Trophoblast cell (in vitro differentiated cells and primary cell): ENCODE data around the gene GBF1.

ENCODE experiments used
- DNase-seq, 2 donors: peaks; one replicate each; pipeline ENCODE4 v3.0.0-alpha.2; 2016
- H2AFZ ChIP-seq: 2 replicates; pipeline ENCODE4 v1.6.1; 2013; ENCODE audit warnings: low read length, moderate library complexity, mild to moderate bottlenecking; ENCODE audit not compliant: insufficient read depth, poor library complexity
- H2AK5ac ChIP-seq: 2 replicates; pipeline ENCODE4 v1.6.1; 2013; ENCODE audit warnings: mild to moderate bottlenecking, low read length
- H2BK120ac ChIP-seq: 2 replicates; pipeline ENCODE4 v1.6.1; 2013; ENCODE audit warnings: low read length, mild to moderate bottlenecking, moderate library complexity; ENCODE audit not compliant: insufficient read depth, poor library complexity
- H2BK12ac ChIP-seq: 2 replicates; pipeline ENCODE4 v1.6.1; 2013; ENCODE audit warnings: mild to moderate bottlenecking, low read length, moderate library complexity
- H2BK5ac ChIP-seq: 2 replicates; pipeline ENCODE4 v1.6.1; 2013; ENCODE audit warnings: low read length, low read depth, moderate library complexity, mild to moderate bottlenecking; ENCODE audit not compliant: poor library complexity
- H3K14ac ChIP-seq: 2 replicates; pipeline ENCODE4 v1.6.1; 2013; ENCODE audit warnings: mild to moderate bottlenecking, low read length
- H3K18ac ChIP-seq: 2 replicates; pipeline ENCODE4 v1.6.1; 2013; ENCODE audit warnings: mild to moderate bottlenecking, low read length
- H3K23ac ChIP-seq: 2 replicates; pipeline ENCODE4 v1.6.1; 2013; ENCODE audit warnings: low read length
- H3K27ac ChIP-seq: 2 replicates; pipeline ENCODE4 v1.5.1; 2013; ENCODE audit warnings: low read depth, mild to moderate bottlenecking, inconsistent platforms, low read length, moderate library complexity
- H3K27me3 ChIP-seq: 2 replicates; pipeline ENCODE4 v1.6.1; 2013; ENCODE audit warnings: inconsistent platforms, mild to moderate bottlenecking, low read length, moderate library complexity; ENCODE audit not compliant: insufficient read depth
- H3K36me3 ChIP-seq, 2 experiments: 1 replicate in 1 of 2; 2 replicates in 1 of 2; pipeline ENCODE4 v1.6.1; 2013; ENCODE audit warnings: low read length in 2 of 2, mild to moderate bottlenecking in 2 of 2, moderate library complexity in 1 of 2; ENCODE audit not compliant: insufficient read depth in 2 of 2, control insufficient read depth in 1 of 2
- H3K4ac ChIP-seq: 2 replicates; pipeline ENCODE4 v1.6.1; 2013; ENCODE audit warnings: low read depth, mild to moderate bottlenecking, low read length, moderate library complexity
- H3K4me1 ChIP-seq, 2 experiments: 1 replicate in 1 of 2; 2 replicates in 1 of 2; pipeline ENCODE4 v1.6.1; 2013; ENCODE audit warnings: low read length in 2 of 2, mild to moderate bottlenecking in 2 of 2, moderate library complexity in 1 of 2; ENCODE audit not compliant: insufficient read depth in 2 of 2, control insufficient read depth in 1 of 2
- H3K4me2 ChIP-seq: 2 replicates; pipeline ENCODE4 v1.6.1; 2013; ENCODE audit warnings: inconsistent platforms, mild to moderate bottlenecking, low read length, moderate library complexity
- H3K4me3 ChIP-seq: 2 replicates; pipeline ENCODE4 v1.5.1; 2013; ENCODE audit warnings: mild to moderate bottlenecking, low read depth, low read length, inconsistent platforms
- H3K79me1 ChIP-seq: one replicate; pipeline ENCODE4 v1.6.1; 2013; ENCODE audit warnings: low read length
- H3K79me2 ChIP-seq: 2 replicates; pipeline ENCODE4 v1.6.1; 2013; ENCODE audit warnings: low read length, mild to moderate bottlenecking; ENCODE audit not compliant: control insufficient read depth, insufficient read depth, poor library complexity
- H3K9ac ChIP-seq: 2 replicates; pipeline ENCODE4 v1.6.1; 2013; ENCODE audit warnings: mild to moderate bottlenecking, low read length
- H3K9me3 ChIP-seq: 2 replicates; pipeline ENCODE4 v1.6.1; 2013; ENCODE audit warnings: low read depth, mild to moderate bottlenecking, control low read depth, inconsistent platforms, low read length; ENCODE audit not compliant: insufficient read depth
- H4K12ac ChIP-seq: 2 replicates; pipeline ENCODE4 v1.6.1; 2013; ENCODE audit warnings: low read depth, mild to moderate bottlenecking, low read length, moderate library complexity
- H4K8ac ChIP-seq: 2 replicates; pipeline ENCODE4 v1.6.1; 2013; ENCODE audit warnings: low read depth, mild to moderate bottlenecking, low read length, moderate library complexity
- H4K91ac ChIP-seq: one replicate; pipeline ENCODE4 v1.6.1; 2013; ENCODE audit warnings: low read depth, mild to moderate bottlenecking, low read length, moderate library complexity
- WGBS: extraction: QIAGEN DNeasy Blood & Tissue Kit; methylation state at CpG from one replicate; pipeline ENCODE4 v1.1.7; 2013; ENCODE audit warnings: missing lambda C conversion rate; ENCODE audit not compliant: insufficient read length, insufficient coverage; ENCODE audit errors: extremely low coverage; 5-methylcytosine and 5-hydroxymethylcytosine counted together

GBF1 gene

GRCh38 chr10:102413806-102414561 is 168.7 kb downstream of the GBF1 start:
- Histone ChIP-seq H3K4me1 (peaks cover 6 to 8% of the 10 kb centered on the region in 2 experiments), H3K27ac (no peak overlapping the region), H2BK12ac (no peak overlapping the region), H3K4ac (no peak overlapping the region), H2AFZ (no peak overlapping the region), H3K79me2 (no peaks in the 10 kb centered on the region), H3K9ac (no peak overlapping the region), H2AK5ac (no peak overlapping the region), H3K18ac (no peak overlapping the region), H3K4me3 (no peak overlapping the region), H3K9me3 (peaks cover 8% of the 10 kb centered on the region), H4K12ac (no peak overlapping the region), H4K91ac (no peak overlapping the region), H3K27me3 (peaks cover 37% of the 10 kb centered on the region), H2BK5ac (no peak overlapping the region), H3K14ac (no peak overlapping the region), H3K36me3 (no peaks in the 10 kb centered on the region), H3K79me1 (no peaks in the 10 kb centered on the region), H4K8ac (no peak overlapping the region), H3K23ac (no peak overlapping the region), H3K4me2 (no peak overlapping the region), H2BK120ac (no peak overlapping the region)
- WGBS: no CpG with 5 or more reads among the region's 16 CpGs
- no peak for DNase-seq

- DNase-seq: no peak
- no peak overlapping the region for H2BK120ac ChIP-seq
- no peaks in the 10 kb centered on the region for H3K79me2 ChIP-seq
- no peak overlapping the region for H2BK12ac ChIP-seq
- no peak overlapping the region for H2AK5ac ChIP-seq
- H3K79me1 ChIP-seq: no peaks in the 10 kb centered on the region
- H3K4me3 ChIP-seq: no peak overlapping the region
- H3K4me2 ChIP-seq: no peak overlapping the region
- H3K18ac ChIP-seq: no peak overlapping the region
- no peak overlapping the region for H4K12ac ChIP-seq
- H3K4me1 ChIP-seq: peaks cover 9 to 15% of the 10 kb centered on the region in 2 experiments
- no peaks in the 10 kb centered on the region for H3K36me3 ChIP-seq
- no peak overlapping the region for H3K14ac ChIP-seq
- no CpG with 5 or more reads among the region's 20 CpGs for WGBS
- peaks cover 31% of the 10 kb centered on the region for H3K27me3 ChIP-seq
- no peak overlapping the region for H3K4ac ChIP-seq
- no peak overlapping the region for H2AFZ ChIP-seq
- H3K27ac ChIP-seq: no peak overlapping the region
- H3K9ac ChIP-seq: no peak overlapping the region
- no peak overlapping the region for H4K8ac ChIP-seq
- no peak overlapping the region for H4K91ac ChIP-seq
- H3K23ac ChIP-seq: no peak overlapping the region
- no peak overlapping the region for H2BK5ac ChIP-seq
- peaks cover 8% of the 10 kb centered on the region for H3K9me3 ChIP-seq
Observed at GRCh38 chr10:102414749-102415148, 169.4 kb downstream of the GBF1 start.

- H3K23ac ChIP-seq: no peak overlapping the region
- H2BK5ac ChIP-seq: no peak overlapping the region
- H3K79me1 ChIP-seq: peaks cover 4% of the 10 kb centered on the region
- H3K14ac ChIP-seq: no peak overlapping the region
- H3K4me1 ChIP-seq: peaks cover 9 to 15% of the 10 kb centered on the region in 2 experiments
- H2BK12ac ChIP-seq: no peak overlapping the region
- no peak overlapping the region for H4K12ac ChIP-seq
- no peak overlapping the region for H2AFZ ChIP-seq
- WGBS: no CpG with 5 or more reads among the region's 9 CpGs
- H3K27me3 ChIP-seq: peaks cover 16% of the 10 kb centered on the region
- no peak overlapping the region for H3K9ac ChIP-seq
- H4K8ac ChIP-seq: no peak overlapping the region
- no peak overlapping the region for H2AK5ac ChIP-seq
- DNase-seq: no peak
- peaks cover 4% of the 10 kb centered on the region for H3K79me2 ChIP-seq
- no peak overlapping the region for H2BK120ac ChIP-seq
- H4K91ac ChIP-seq: no peak overlapping the region
- H3K4me3 ChIP-seq: no peak overlapping the region
- no peak overlapping the region for H3K4me2 ChIP-seq
- no peak overlapping the region for H3K27ac ChIP-seq
- no peak overlapping the region for H3K18ac ChIP-seq
- H3K9me3 ChIP-seq: peaks cover 5% of the 10 kb centered on the region
- no peak overlapping the region for H3K4ac ChIP-seq
- no peaks in the 10 kb centered on the region for H3K36me3 ChIP-seq
Observed at GRCh38 chr10:102416283-102416682, 171.0 kb downstream of the GBF1 start.

GRCh38 chr10:102416695-102417094 is 171.4 kb downstream of the GBF1 start:
- Histone ChIP-seq H2AK5ac (no peak overlapping the region), H2AFZ (no peak overlapping the region), H3K9me3 (peaks cover 5% of the 10 kb centered on the region), H3K4me3 (no peak overlapping the region), H3K9ac (no peak overlapping the region), H2BK120ac (no peak overlapping the region), H4K8ac (no peak overlapping the region), H3K79me2 (peaks cover 4% of the 10 kb centered on the region), H3K18ac (no peak overlapping the region), H4K91ac (no peak overlapping the region), H3K36me3 (no peaks in the 10 kb centered on the region), H3K27ac (no peak overlapping the region), H3K79me1 (peaks cover 4% of the 10 kb centered on the region), H2BK12ac (no peak overlapping the region), H4K12ac (no peak overlapping the region), H3K4me2 (no peak overlapping the region), H3K23ac (no peak overlapping the region), H3K4me1 (peaks cover 9 to 16% of the 10 kb centered on the region in 2 experiments), H3K14ac (no peak overlapping the region), H2BK5ac (no peak overlapping the region), H3K4ac (no peak overlapping the region), H3K27me3 (peaks cover 12% of the 10 kb centered on the region)
- WGBS: no CpG with 5 or more reads among the region's 20 CpGs
- no peak for DNase-seq
